Activated T-helper 1 cell treated with anti-CD3 and anti-CD28 coated beads, Interleukin-12 subunit alpha, Interleukin-12 subunit beta, Interleukin-2, Interleukin-4 antibody, amounts not matched to agents 30 ng/mL and 10 ng/mL and 1 ng/mL, durations not matched to agents 14 hours and 24 hours and 36 hours (primary cell): Measurements from ENCODE around the gene NUAK2. TPM values are rescaled to one million over a fixed set of nuclear protein-coding genes. Genes with fewer than 3 reads are reported as not detected.

Source experiments
- DNase-seq: peaks from one replicate; pipeline ENCODE4 v3.0.0; 2021; ENCODE audit warnings: low spot score
- H3K27ac Mint-ChIP-seq: one replicate; pipeline ENCODE4 v1.8.0; 2021; ENCODE audit warnings: mild to moderate bottlenecking, mixed read lengths
- H3K27me3 Mint-ChIP-seq: one replicate; pipeline ENCODE4 v1.8.0; 2022; ENCODE audit warnings: mild to moderate bottlenecking, moderate library complexity, mixed read lengths; ENCODE audit not compliant: insufficient read depth
- H3K36me3 Mint-ChIP-seq: one replicate; pipeline ENCODE4 v1.8.0; 2021; ENCODE audit warnings: low read depth, mixed read lengths
- H3K4me1 Mint-ChIP-seq: one replicate; pipeline ENCODE4 v1.8.0; 2021; ENCODE audit warnings: low read depth, mixed read lengths
- H3K4me3 Mint-ChIP-seq: one replicate; pipeline ENCODE4 v1.8.0; 2021; ENCODE audit warnings: mild to moderate bottlenecking, moderate library complexity, mixed read lengths
- H3K9me3 Mint-ChIP-seq: one replicate; pipeline ENCODE4 v1.8.0; 2021; ENCODE audit warnings: mixed read lengths
- intact Hi-C: fragments of 100-400 bp; cut with micrococcal nuclease; formaldehyde crosslinking; loops from one replicate; pipeline ENCODE4 v1.15.1; 2024
- total RNA-seq: library from RNA; stranded (reverse); gene quantifications from 2 replicates; pipeline ENCODE4 v1.2.3, GENCODE V29; 2022

The NUAK2 gene
- total RNA-seq, 1 donor from 2014 or later, result 1.1 TPM

GRCh38 chr1:205325334-205325884 is 3.9 kb upstream of the NUAK2 start:
- Mint-ChIP-seq H3K4me3 (no peak overlapping the region), H3K27ac (no peak overlapping the region), H3K9me3 (no peaks in the 10 kb centered on the region), H3K4me1 (peaks cover 29% of the 10 kb centered on the region), H3K36me3 (no peaks in the 10 kb centered on the region), H3K27me3 (peaks cover 18% of the 10 kb centered on the region)
- peak; percentile 39 for DNase-seq
- intact Hi-C loops, result loop anchor here (1.0 kb wide), 1 partner anchor 52 kb away; no protein-coding TSS in a partner anchor

DNA sequence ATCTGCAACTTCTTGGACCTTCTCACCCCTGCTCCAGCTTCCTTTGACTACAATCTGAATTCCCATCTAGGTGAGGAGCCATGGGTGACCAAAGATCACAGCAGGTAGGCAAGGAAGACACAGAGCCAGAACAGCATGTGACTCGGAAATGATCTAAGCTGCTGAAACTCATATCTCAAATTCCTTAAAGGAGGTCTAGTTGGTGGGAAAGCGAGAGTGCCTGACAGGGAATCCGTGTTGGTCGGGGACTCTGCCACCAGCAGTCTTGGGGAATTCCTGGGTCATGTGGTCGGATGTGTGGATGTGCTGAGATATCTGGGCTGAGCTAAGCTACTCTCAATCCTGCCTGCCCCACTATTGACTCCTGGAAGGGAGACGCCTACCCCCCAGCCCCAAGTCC is 3.2 kb upstream of the NUAK2 start:
- Mint-ChIP-seq H3K4me3 (no peak overlapping the region), H3K27me3 (peaks cover 18% of the 10 kb centered on the region), H3K9me3 (no peaks in the 10 kb centered on the region), H3K27ac (no peak overlapping the region), H3K4me1 (peaks cover 34% of the 10 kb centered on the region), H3K36me3 (no peaks in the 10 kb centered on the region)
- DNase-seq, result no peak
- intact Hi-C loops, result loop anchor here (1.0 kb wide), 1 partner anchor 51 kb away; no protein-coding TSS in a partner anchor

DNA sequence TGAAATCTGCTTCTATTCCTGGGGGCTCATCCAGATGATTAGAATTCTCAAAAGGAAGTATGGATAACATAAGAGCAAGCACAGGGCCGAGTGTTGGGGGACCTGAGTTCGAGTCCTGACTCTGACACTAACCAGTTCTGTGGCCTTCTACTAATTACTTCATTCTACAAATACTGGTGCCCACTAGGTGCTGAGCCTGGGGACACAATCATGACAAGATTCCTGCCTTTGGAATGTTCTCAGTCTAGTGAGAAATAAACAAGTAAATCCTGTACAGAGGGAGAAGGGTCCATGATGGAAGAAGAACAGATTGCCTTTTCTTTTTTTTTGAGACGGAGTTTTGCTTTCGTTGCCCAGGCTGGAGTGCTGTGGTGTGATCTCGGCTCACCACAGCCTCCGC is 2.2 kb upstream of the NUAK2 start:
- intact Hi-C loops, result no loop called here
- Mint-ChIP-seq H3K4me3 (no peak overlapping the region), H3K27ac (no peak overlapping the region), H3K27me3 (peaks cover 15% of the 10 kb centered on the region), H3K9me3 (no peaks in the 10 kb centered on the region), H3K36me3 (peaks cover 2% of the 10 kb centered on the region), H3K4me1 (peaks cover 44% of the 10 kb centered on the region)
- no peak for DNase-seq

DNA sequence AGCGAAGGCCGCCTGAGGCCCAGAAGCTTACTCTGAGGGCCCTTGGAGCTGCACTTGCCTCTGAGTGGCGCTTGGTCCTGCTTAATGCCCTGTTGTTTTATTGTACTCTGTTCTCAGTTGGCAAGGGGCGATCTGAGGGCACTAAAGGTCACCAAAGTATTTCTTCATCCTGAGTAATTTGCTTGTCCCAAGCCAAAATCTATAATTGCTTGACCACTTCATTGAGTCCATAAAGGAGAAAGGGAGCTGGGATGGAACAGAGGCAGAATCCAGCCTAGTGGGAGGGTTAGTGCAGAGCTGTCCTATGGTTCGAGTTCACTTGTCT is 376 bp upstream of the NUAK2 start:
- Mint-ChIP-seq H3K27ac (peak overlapping the region; percentile 26), H3K4me1 (peaks cover 63% of the 10 kb centered on the region)

DNA sequence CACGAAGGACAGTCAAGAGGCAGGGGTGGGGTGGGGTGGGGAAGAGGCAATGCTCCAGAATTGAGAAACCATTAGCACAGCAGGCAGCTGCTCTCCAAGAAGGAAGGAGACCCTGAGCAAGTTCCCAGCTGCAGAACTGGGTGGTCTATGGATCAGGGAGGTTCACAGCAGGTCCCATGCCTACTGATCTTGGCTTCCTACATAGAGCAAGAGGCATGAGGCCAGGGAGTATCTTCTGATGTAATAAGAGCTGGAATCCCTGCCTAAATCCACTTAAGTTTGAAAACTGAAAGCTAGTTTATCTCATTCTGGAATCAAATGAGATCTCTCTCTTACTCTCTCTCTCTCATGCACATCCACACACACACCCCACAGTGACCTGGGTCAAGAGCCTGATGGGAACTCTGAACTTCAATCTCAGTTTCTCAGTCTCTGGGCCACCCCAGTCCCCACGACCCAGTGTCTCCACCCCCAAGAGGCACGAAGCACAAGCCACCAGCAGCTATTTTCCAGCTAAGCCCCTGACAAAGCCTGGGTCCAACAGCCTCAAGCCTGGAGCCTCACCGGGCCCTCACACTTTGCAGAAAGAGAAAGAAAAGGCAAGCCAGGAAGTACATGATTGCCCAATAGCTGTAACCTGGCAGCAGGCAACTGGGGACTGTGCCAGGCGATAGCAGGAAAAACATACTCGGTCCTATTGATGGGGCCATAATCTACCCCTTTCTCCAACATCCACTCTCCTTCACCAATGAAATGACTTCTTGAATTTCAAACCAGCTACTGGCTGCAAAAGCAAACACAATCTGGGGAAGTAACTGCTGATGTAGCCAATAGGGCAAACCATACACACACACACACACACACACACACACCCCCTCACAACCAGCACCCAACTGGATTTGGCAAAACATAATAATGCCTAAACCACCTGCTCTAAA is 2.2 kb downstream of the NUAK2 start:
- peaks cover 2% of the 10 kb centered on the region for H3K27me3 Mint-ChIP-seq
- DNase-seq, result peak; percentile 15
- peaks cover 77% of the 10 kb centered on the region for H3K4me1 Mint-ChIP-seq
- H3K9me3 Mint-ChIP-seq, result no peaks in the 10 kb centered on the region
- intact Hi-C loops, result loop anchor here (2.0 kb wide), 3 partner anchors 17 to 91 kb away; no protein-coding TSS in a partner anchor
- H3K4me3 Mint-ChIP-seq, result peak overlapping the region; percentile 95
- H3K36me3 Mint-ChIP-seq, result peaks cover 2% of the 10 kb centered on the region
- H3K27ac Mint-ChIP-seq, result peak overlapping the region; percentile 18

More for the DNA sequence above, 376 bp upstream of the NUAK2 start:
- Mint-ChIP-seq H3K27me3 (peaks cover 13% of the 10 kb centered on the region), H3K9me3 (no peaks in the 10 kb centered on the region), H3K4me3 (peak overlapping the region; percentile 95), H3K36me3 (peaks cover 2% of the 10 kb centered on the region)
- intact Hi-C loops, result loop anchor here (1.0 to 2.0 kb wide), 6 partner anchors 9 to 93 kb away; no protein-coding TSS in a partner anchor
- no peak for DNase-seq

DNA sequence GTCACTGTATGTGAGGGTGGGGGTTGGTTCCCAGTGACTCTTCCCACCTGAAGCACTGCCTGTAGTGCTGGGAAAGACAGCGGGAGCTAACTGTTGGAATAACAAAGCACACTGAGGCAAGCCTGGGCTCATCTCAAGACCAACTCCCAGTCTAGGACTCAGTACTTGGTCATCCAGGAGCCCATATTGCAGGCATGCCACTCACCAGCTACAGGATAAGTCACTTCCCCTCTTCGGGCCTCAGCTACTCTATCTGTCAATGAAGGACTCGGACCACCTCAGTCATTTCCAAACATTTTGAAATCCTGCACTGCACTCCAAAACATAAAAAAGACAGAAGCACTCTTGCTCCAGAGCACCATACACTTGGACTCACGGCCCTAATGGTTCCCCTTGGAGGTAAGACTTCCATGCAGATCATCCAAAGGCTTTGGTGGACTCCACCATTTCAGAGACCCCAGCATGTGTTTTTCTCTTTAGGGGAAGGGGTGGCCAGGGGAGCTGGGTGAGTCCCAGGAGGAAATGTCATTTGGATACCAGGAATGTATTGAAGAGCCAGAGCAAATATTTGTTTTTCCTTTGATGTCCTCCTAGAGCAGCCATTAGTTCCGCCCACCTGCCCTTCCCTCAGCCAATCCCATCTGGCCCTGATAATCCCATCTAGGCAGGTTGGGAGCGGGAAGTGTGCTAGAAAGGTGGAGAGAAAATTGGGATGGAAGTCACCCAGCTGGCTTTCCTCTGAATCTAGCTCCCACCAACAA is 3.1 kb downstream of the NUAK2 start:
- H3K4me3 Mint-ChIP-seq, result peak overlapping the region; percentile 70
- intact Hi-C loops, result no loop called here

DNA sequence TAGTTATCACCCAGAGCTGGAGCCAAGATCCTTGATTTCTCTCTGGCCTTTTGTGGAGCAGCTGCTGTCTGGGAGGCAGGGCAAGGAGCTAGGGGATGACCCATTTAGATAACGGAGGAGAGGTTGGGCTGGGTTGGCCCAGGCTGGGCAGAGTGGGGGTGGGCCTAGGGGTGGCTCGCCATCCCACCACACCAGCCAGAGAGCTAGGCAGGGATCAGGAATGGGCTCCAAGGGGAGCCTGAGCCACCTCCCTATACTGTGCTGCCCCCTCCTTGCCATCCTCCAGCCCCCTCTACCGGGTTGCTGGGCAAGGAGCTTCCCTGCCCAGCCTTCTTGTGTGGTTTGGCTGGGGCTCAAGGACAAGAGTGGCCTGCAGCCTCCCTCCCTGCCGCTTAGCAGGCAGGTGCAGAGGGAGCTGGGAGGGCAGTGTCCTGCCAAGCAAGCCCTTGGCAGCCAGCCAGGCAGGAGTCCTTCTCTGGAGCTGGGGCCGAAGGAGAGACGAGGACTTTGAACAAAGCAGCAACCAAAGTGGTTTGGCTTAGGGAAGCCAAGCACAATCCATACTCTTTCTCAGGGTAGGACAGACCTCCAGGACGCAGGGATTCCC is 4.1 kb downstream of the NUAK2 start:
- peak overlapping the region; percentile 76 for H3K27ac Mint-ChIP-seq
- no peak for DNase-seq
- H3K36me3 Mint-ChIP-seq, result peaks cover 2% of the 10 kb centered on the region
- peak overlapping the region; percentile 71 for H3K4me3 Mint-ChIP-seq
- H3K9me3 Mint-ChIP-seq, result no peaks in the 10 kb centered on the region
- peaks cover 96% of the 10 kb centered on the region for H3K4me1 Mint-ChIP-seq
- intact Hi-C loops, result no loop called here
- H3K27me3 Mint-ChIP-seq, result peaks cover 2% of the 10 kb centered on the region

More for the DNA sequence above, 3.1 kb downstream of the NUAK2 start:
- Mint-ChIP-seq H3K27ac (peak overlapping the region; percentile 18), H3K27me3 (peaks cover 2% of the 10 kb centered on the region), H3K4me1 (peaks cover 86% of the 10 kb centered on the region), H3K9me3 (no peaks in the 10 kb centered on the region), H3K36me3 (peaks cover 2% of the 10 kb centered on the region)
- DNase-seq, result no peak

- peaks cover 96% of the 10 kb centered on the region for H3K4me1 Mint-ChIP-seq
- H3K36me3 Mint-ChIP-seq, result peaks cover 12% of the 10 kb centered on the region
- H3K4me3 Mint-ChIP-seq, result peak overlapping the region; percentile 46
- intact Hi-C loops, result no loop called here
- H3K27ac Mint-ChIP-seq, result peak overlapping the region; percentile 68
- H3K9me3 Mint-ChIP-seq, result no peaks in the 10 kb centered on the region
- DNase-seq, result no peak
- H3K27me3 Mint-ChIP-seq, result no peaks in the 10 kb centered on the region
These were observed 5.4 kb downstream of the NUAK2 start for GRCh38 chr1:205316161-205316566.

GRCh38 chr1:205315008-205315618 is 6.4 kb downstream of the NUAK2 start:
- no peak for DNase-seq
- H3K4me3 Mint-ChIP-seq, result peak overlapping the region; percentile 83
- intact Hi-C loops, result no loop called here
- peak overlapping the region; percentile 94 for H3K27ac Mint-ChIP-seq
- H3K36me3 Mint-ChIP-seq, result peaks cover 21% of the 10 kb centered on the region
- no peaks in the 10 kb centered on the region for H3K9me3 Mint-ChIP-seq
- no peaks in the 10 kb centered on the region for H3K27me3 Mint-ChIP-seq
- H3K4me1 Mint-ChIP-seq, result peaks cover 95% of the 10 kb centered on the region

- peak; percentile 21 for DNase-seq
- Mint-ChIP-seq H3K27me3 (no peaks in the 10 kb centered on the region), H3K4me1 (peaks cover 84% of the 10 kb centered on the region), H3K36me3 (peaks cover 21% of the 10 kb centered on the region), H3K4me3 (peak overlapping the region; percentile 83), H3K9me3 (no peaks in the 10 kb centered on the region), H3K27ac (peak overlapping the region; percentile 94)
- intact Hi-C loops, result loop anchor here (1.0 to 5.0 kb wide), 4 partner anchors 8 to 191 kb away; partner anchors contain the start of genes NUAK2 and RBBP5
These were observed 7.8 kb downstream of the NUAK2 start for GRCh38 chr1:205313563-205314308.

DNA sequence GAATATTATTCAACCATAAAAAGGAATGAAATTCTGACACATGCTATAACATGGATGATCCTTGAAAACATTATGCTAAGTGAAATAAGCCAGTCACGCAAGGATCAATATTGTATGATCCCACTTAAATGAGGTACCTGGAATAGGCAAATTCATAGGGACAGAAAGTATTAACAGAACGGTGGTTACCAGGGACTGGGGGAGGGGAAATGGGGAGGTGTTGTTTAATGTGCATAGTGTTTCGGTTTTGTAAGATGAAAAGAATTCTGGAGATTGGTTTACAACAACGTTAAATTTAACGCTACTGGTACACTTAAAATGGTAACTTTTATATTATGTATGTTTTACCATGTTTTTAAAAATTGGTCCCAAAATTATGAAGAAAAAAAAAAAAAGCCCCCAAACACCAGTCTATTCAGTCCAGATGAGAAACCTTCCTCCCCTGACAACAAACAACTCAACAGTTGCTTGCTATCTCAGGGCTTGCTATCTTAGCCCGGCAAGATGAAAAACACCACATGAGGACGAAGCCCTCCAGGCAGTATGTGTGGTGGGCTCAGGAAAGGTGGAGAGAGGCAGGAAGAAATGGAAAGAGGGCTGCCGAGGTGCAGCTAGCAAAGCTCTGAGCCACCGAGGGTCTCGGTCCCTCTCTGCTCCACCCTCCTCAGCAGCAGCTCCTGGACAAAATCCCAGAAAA is 8.5 kb downstream of the NUAK2 start:
- no peak for DNase-seq
- Mint-ChIP-seq H3K36me3 (peaks cover 28% of the 10 kb centered on the region), H3K9me3 (no peaks in the 10 kb centered on the region), H3K4me3 (peak overlapping the region; percentile 83), H3K27ac (peak overlapping the region; percentile 94), H3K27me3 (no peaks in the 10 kb centered on the region), H3K4me1 (peaks cover 77% of the 10 kb centered on the region)
- intact Hi-C loops, result loop anchor here (1.0 to 5.0 kb wide), 3 partner anchors 8 to 191 kb away; partner anchors contain the start of genes NUAK2 and RBBP5
